HG02588 (cell line): ENCODE data around the gene THPO.

Experiments used
- ATAC-seq: cut with Tn5 transposase; IDR thresholded peaks from one replicate; pipeline ENCODE4 v1.9.1; 2021; ENCODE audit warnings: mild to moderate bottlenecking, moderate library complexity; ENCODE audit not compliant: unreplicated experiment

The THPO gene

GRCh38 chr3:184384856-184385422, 6.9 kb upstream of the THPO start:
- ATAC-seq, result no peak

- no peak for ATAC-seq
Observed at GRCh38 chr3:184384342-184384741, 6.3 kb upstream of the THPO start.

- no peak for ATAC-seq
Observed at GRCh38 chr3:184383033-184383740, 5.2 kb upstream of the THPO start.

GRCh38 chr3:184382326-184383032, 4.5 kb upstream of the THPO start:
- ATAC-seq, result no peak

- ATAC-seq, result no peak
Observed at GRCh38 chr3:184381261-184382224, 3.5 kb upstream of the THPO start.

DNA sequence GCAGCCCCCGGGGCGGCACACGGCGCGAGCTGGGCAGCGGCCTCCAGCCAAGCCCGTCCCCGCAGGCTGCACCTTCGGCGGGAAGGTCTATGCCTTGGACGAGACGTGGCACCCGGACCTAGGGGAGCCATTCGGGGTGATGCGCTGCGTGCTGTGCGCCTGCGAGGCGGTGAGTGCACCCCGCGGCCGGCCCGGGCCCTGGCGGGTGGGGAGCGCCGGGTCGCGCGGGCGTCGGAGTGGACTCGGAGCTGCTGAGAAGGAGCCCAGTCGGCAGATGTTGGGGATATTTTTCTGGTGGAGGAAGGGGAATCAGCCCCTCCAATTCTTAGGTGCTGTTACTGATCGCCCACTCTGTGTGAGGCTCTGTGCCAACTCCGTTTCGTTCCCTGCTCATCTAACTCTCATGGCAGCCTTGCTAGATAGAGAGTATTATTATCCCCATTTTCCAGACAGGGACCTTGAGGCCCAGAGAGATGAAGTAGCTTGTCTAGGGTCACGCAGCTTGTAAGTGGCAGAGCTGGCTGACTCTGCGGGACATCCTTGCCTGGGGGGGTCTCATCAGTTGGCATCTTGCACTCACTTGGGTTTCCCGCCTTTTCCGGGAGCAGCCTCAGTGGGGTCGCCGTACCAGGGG, 2.7 kb upstream of the THPO start:
- no peak for ATAC-seq

- ATAC-seq, result no peak
Observed at GRCh38 chr3:184380185-184380626, 2.2 kb upstream of the THPO start.

GRCh38 chr3:184379358-184380184, 1.6 kb upstream of the THPO start, which contains the start of gene CHRD:
Gene CHRD (plus strand): TSS chr3:184380054. CDS start chr3:184380319, 265 bp downstream.
- no peak for ATAC-seq

- ATAC-seq, result no peak
Observed at GRCh38 chr3:184378651-184379357, 797 bp upstream of the THPO start.

- no peak for ATAC-seq
Observed at GRCh38 chr3:184377374-184377773, 633 bp downstream of the THPO start.

GRCh38 chr3:184375747-184376461, 2.1 kb downstream of the THPO start:
- ATAC-seq, result no peak

DNA sequence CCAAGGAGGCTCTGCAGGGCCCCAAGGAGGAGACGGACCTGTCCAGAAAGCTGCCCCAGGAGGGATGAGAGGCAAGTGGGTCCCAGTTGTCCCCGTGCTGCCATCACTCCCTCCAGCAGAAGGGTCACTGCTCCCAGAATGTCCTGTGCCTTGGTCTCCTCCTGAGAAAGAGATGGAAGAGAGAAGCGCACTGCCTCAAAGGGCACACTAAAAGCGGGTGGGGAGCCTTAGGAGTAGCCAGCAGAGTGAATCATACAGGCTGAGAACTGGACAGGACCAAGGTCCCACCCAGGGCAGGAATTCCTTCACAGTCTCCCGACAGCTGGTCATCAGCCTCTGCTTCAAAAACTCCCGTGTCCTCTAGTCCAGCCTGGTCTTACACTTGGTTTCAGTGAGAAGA, 4.6 kb downstream of the THPO start:
- no peak for ATAC-seq

DNA sequence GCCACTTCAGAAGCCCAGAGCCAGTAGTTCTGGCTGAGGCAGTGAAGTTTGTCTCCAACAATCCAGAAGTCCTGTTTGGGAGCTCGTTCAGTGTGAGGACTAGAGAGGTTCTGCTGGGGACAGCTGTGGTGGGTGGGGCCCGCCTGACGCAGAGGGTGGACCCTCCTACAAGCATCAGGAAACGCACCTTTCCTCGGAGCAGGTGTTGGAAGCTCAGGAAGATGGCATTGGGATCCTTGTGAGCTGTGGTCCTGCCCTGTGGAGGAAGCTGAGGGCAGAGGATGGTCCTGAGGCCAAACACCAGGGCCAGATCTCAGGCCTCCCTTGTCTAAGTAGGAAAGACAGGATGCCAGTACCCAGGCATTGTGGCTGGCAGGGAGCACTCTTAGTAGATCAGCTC, 5.1 kb downstream of the THPO start:
- no peak for ATAC-seq

DNA sequence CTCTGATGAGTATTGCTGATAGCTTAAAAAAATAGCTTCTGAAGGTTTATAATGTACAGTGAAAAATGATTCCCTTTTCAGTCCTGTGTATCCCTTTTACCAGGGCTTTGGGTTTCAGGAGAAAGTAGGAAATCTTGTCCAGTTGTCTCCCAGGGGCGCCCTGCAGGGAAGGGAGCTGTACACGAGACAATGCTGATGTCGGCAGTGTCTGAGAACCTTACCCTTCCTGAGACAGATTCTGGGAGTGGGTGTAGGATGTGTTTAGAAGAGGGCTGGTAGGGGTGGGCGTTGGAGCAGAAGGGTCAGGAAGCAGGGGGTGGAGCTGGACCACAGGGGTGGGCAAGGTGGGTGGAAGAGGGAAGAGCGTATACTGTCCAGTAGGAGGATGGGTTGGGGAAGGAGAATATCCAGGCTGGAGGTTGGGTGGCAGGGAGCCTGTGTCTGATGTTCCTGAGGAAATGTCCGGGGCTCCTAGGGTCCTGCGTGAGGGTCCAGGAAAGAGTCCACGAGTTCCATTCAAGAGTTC, 5.6 kb downstream of the THPO start:
- ATAC-seq, result no peak

DNA sequence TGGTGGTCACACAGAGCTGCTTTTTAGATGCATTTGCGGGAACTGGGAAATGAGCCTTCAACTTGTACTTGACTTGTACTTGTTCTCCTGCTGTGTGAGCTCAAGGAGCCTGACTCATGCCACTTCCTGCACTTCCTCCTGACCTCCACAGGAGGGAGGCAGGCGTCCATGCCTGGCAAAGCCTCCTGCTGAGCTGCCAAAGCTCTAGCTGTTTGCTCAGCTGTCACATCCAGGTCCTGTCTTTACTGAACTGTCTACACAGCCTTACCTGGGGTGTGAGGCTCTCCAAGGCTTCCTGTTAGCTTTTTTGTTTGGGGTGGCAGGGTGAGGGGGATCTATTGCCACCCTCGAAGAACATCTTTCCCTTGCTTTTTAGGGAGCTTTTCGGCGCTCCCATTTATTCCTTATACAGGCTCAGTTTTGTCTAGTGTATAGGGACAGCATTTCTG, 6.4 kb downstream of the THPO start:
- no peak for ATAC-seq

GRCh38 chr3:184368586-184369183, 9.3 kb downstream of the THPO start:
- no peak for ATAC-seq

GRCh38 chr3:184368116-184368515, 9.9 kb downstream of the THPO start:
- no peak for ATAC-seq
